MCF 10A (cell line): ENCODE measurements around the gene GALR3. TPM values are rescaled to one million over a fixed set of nuclear protein-coding genes. Genes with fewer than 3 reads are reported as not detected.

ENCODE experiments used
- Bru-seq: library from RNA; stranded (reverse); fragments of 400-500 nt; gene quantifications from one replicate; lab custom pipeline; 2021; lab: Mats Ljungman, UMichigan
- BruChase-seq, 2 experiments: library from RNA; stranded (reverse); fragments of 400-500 nt; gene quantifications; one replicate each; lab custom pipeline; 2021; lab: Mats Ljungman, UMichigan
- BruUV-seq: library from RNA; stranded (reverse); fragments of 400-500 nt; replicated peaks from 2 replicates; lab custom pipeline; 2021; lab: Mats Ljungman, UMichigan
- CTCF ChIA-PET: fragments of 300-600 bp; sonication (Branson Sonifier 250); formaldehyde crosslinking; extraction: SDS; loops from one replicate; lab custom pipeline; 2021; ENCODE audit warnings: antibody characterized with exemption, inconsistent platforms; lab: Yijun Ruan, JAX
- POLR2A ChIA-PET: fragments of 300-600, 350-650 bp; sonication (Branson Sonifier 250); formaldehyde crosslinking; extraction: SDS; loops from one replicate; lab custom pipeline; 2020; ENCODE audit warnings: antibody characterized with exemption, inconsistent platforms; lab: Yijun Ruan, JAX
- DNase-seq: peaks from one replicate; pipeline ENCODE4 v3.0.0-alpha.2; 2018; ENCODE audit not compliant: unreplicated experiment
- H3K27ac Mint-ChIP-seq: one replicate; pipeline ENCODE4 v1.8.0; 2022; ENCODE audit warnings: mild to moderate bottlenecking, low read depth, mixed read lengths; ENCODE audit not compliant: unreplicated experiment
- H3K27me3 Mint-ChIP-seq: one replicate; pipeline ENCODE4 v1.8.0; 2022; ENCODE audit warnings: mixed read lengths; ENCODE audit not compliant: insufficient read depth, unreplicated experiment
- H3K36me3 Mint-ChIP-seq: one replicate; pipeline ENCODE4 v1.8.0; 2022; ENCODE audit warnings: mild to moderate bottlenecking, moderate library complexity, mixed read lengths; ENCODE audit not compliant: insufficient read depth, unreplicated experiment
- H3K4me1 Mint-ChIP-seq: one replicate; pipeline ENCODE4 v1.8.0; 2022; ENCODE audit warnings: mixed read lengths; ENCODE audit not compliant: insufficient read depth, unreplicated experiment
- H3K4me3 Mint-ChIP-seq: one replicate; pipeline ENCODE4 v1.8.0; 2022; ENCODE audit warnings: mild to moderate bottlenecking, moderate library complexity, mixed read lengths; ENCODE audit not compliant: unreplicated experiment
- H3K9me3 Mint-ChIP-seq: one replicate; pipeline ENCODE4 v1.8.0; 2022; ENCODE audit warnings: mixed read lengths; ENCODE audit not compliant: unreplicated experiment
- CTCF ChIP-seq: fragments of 200-600 bp; IDR thresholded peaks from one replicate; pipeline ENCODE4 v1.8.0; 2022; ENCODE audit warnings: antibody characterized with exemption, mild to moderate bottlenecking; ENCODE audit not compliant: unreplicated experiment
- intact Hi-C: fragments of 100-400 bp; cut with micrococcal nuclease; formaldehyde crosslinking; loops from 2 replicates; pipeline ENCODE4 v1.14.1; 2022
- long read RNA-seq: library from polyadenylated mRNA; stranded (forward); transcript quantifications from one replicate; pipeline ENCODE4 v2.0.0, GENCODE V29; 2022
- total RNA-seq: library from RNA; stranded (reverse); gene quantifications from 2 replicates; pipeline ENCODE4 v1.2.3, GENCODE V29; 2022

The GALR3 gene, protein sequence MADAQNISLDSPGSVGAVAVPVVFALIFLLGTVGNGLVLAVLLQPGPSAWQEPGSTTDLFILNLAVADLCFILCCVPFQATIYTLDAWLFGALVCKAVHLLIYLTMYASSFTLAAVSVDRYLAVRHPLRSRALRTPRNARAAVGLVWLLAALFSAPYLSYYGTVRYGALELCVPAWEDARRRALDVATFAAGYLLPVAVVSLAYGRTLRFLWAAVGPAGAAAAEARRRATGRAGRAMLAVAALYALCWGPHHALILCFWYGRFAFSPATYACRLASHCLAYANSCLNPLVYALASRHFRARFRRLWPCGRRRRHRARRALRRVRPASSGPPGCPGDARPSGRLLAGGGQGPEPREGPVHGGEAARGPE
- total RNA-seq (0.26 and 0.27 TPM in 2 replicates), Bru-seq, nascent RNA (percentile 32 among the genes with signal in this experiment), BruChase-seq, experiment 1, labeled RNA remaining after a 6-hour chase (percentile 17 among the genes with signal in this experiment), BruChase-seq, experiment 2, labeled RNA remaining after a 2-hour chase (percentile 34 among the genes with signal in this experiment)
- long read RNA-seq, result 0 reads

GRCh38 chr22:37823134-37823985 is at the start of gene GALR3:
TSS of gene GALR3 (plus strand) at chr22:37823382. CDS start at chr22:37823407, 25 bp downstream.
- ChIA-PET CTCF (interaction anchor here (1.2 kb wide), 1 partner anchor 142 kb away, joined by 3 read pairs; no protein-coding TSS in a partner anchor), POLR2A (interaction anchor here (0.9 to 1.3 kb wide), 2 partner anchors 26 to 111 kb away, joined by 6 to 7 read pairs; partner anchors contain the start of gene EIF3L)
- no peak for DNase-seq
- Mint-ChIP-seq H3K9me3 (no peaks in the 10 kb centered on the region), H3K4me1 (no peaks in the 10 kb centered on the region), H3K36me3 (no peaks in the 10 kb centered on the region), H3K27ac (no peak within 1 kb of the TSS), H3K4me3 (no peak within 1 kb of the TSS), H3K27me3 (no peaks in the 10 kb centered on the region)
- no peak for TF ChIP-seq CTCF
- intact Hi-C loops, result no loop called here
- no TSS peak for BruUV-seq

DNA sequence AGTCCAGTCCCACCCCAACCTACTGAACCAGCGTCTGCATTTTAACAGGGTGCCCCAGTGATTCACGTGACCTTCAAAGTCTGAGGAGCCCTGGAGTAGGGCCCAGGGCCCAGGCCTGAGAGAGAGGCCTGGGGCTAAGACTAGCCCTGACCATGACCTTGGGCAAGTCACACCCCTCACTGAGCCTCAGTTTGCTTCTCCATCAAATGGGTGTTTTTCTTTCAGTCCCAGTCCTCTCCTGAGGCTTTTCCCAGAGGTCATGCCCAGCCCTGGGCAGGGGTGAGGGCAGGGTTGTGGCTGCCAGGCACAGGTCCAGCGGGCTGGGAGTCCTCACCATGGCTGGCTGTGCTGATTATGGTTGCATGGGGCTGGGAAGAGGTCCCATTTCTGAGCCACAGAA is 48.5 kb upstream of the GALR3 start:
- POLR2A ChIA-PET, result interaction anchor here (0.6 to 0.7 kb wide), 2 partner anchors 83 to 88 kb away, joined by 3 read pairs; partner anchors contain the start of gene NOL12
- no peak for TF ChIP-seq CTCF
- Mint-ChIP-seq H3K27ac (no peak overlapping the region), H3K4me3 (no peak overlapping the region), H3K36me3 (peaks cover 49% of the 10 kb centered on the region), H3K4me1 (peaks cover 13% of the 10 kb centered on the region), H3K9me3 (no peaks in the 10 kb centered on the region), H3K27me3 (no peaks in the 10 kb centered on the region)
- DNase-seq, result no peak
- intact Hi-C loops, result no loop called here
- CTCF ChIA-PET, result no interaction called here
- BruUV-seq, result no TSS peak

GRCh38 chr22:37775785-37776638 is 47.2 kb upstream of the GALR3 start:
- peak overlapping the region; percentile 76 for H3K27ac Mint-ChIP-seq
- H3K4me1 Mint-ChIP-seq, result peaks cover 13% of the 10 kb centered on the region
- H3K4me3 Mint-ChIP-seq, result peak overlapping the region; percentile 51
- no peaks in the 10 kb centered on the region for H3K27me3 Mint-ChIP-seq
- POLR2A ChIA-PET, result interaction anchor here (0.8 to 3.9 kb wide), 15 partner anchors 8 to 118 kb away, joined by 3 to 55 read pairs (median 7); partner anchors contain the start of genes ANKRD54, EIF3L, GCAT and NOL12
- intact Hi-C loops, result loop anchor here (2.0 kb wide), 1 partner anchor 23 kb away; no protein-coding TSS in a partner anchor
- peaks cover 42% of the 10 kb centered on the region for H3K36me3 Mint-ChIP-seq
- H3K9me3 Mint-ChIP-seq, result no peaks in the 10 kb centered on the region
- BruUV-seq, result TSS peak; percentile 2
- no peak for TF ChIP-seq CTCF
- CTCF ChIA-PET, result interaction anchor here (0.5 to 1.7 kb wide), 8 partner anchors 18 to 249 kb away, joined by 3 to 9 read pairs (median 4); no protein-coding TSS in a partner anchor
- DNase-seq, result peak; percentile 51
